Stimulated activated naive CD8-positive, alpha-beta T cell treated with anti-CD3 and anti-CD28 coated beads, Interleukin-15, Interleukin-2, amounts not matched to agents 100 U/mL and 50 U/mL, for 24 hours (primary cell): ENCODE data around the gene TRAF3.
"Not testable (repeated sequence)": the region's sequence is repeated elsewhere in the genome, so short reads cannot be mapped to it uniquely, and the experiment has no call there.

Source experiments
- ATAC-seq: fragments of 150-1000 bp; cut with Tn5 transposase; one replicate; pipeline ENCODE4 v1.10.0; 2021
- DNase-seq: peaks from one replicate; pipeline ENCODE4 v3.0.0; 2021

The TRAF3 gene

DNA sequence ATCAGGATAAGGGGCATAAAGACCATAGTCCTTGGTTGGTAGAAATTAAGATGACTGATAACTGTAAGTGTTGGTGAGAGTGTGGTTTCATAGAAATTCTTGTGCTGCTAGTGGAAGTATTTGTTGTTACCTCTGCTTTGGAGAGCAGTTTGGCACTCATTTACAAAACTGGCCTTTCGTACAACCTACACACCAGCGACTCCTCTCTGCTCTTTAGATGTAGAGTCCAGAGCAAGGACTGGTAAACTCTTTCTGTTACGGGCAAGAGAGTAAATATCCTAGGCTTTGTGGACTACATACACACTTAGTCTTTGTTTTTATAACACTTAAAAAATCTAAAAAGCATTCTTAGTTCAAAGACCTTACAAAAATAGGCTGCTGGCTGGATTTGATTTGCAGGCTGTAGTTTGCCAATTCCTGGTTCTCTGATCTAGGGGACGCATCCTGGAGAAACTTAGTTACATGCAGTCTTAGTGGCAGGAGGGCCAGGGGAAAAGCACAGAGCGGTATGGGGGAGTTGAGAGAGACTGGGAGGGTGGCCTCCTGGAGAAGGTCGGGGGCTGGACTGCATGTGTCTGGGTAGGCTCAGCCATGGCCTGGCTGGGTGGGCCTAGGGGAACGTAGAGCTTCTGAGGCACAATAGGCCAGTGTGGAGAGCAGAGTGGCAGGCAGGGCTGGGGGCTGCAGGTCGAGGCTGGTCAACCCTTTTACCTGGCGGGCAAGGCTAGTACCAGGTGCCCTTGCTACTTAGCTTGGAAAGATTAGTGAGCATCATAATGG lies 89.9 kb downstream of the TRAF3 start:
- ATAC-seq, result no peak
- DNase-seq, result no peak

- DNase-seq (no peak), ATAC-seq (no peak)
Observed at GRCh38 chr14:102867826-102868580, 90.8 kb downstream of the TRAF3 start.

DNA sequence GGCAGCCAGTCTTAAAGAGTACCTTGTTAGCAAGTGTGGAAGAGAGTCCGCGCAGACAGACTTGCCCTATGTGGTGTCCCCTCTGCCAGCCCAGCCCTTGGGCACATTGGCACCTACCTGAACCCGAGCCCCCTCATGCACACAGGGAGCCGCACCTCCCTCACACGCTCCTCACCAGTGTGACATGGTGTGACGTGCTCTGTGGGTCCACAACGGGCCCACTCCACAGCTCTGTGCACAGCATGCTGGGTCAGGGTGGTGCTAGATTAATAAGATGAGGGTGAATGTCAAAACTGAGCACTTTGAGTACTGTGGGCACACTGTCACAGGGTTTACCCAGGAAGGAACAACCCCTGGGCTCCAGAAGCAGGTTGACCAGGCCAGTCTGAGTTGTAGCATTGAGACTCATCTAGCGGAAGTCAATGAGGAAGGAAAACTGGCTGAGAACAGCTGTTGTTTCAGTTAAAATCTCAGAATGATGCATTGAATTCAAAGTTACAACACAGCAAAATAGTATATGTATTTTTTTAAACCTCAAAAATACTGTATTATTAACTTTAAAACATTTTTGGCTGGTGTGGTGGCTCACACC lies 91.8 kb downstream of the TRAF3 start:
- DNase-seq, result no peak
- no peak for ATAC-seq

GRCh38 chr14:102870246-102870645 lies 93.0 kb downstream of the TRAF3 start:
- no peak for DNase-seq
- ATAC-seq, result no peak

GRCh38 chr14:102870994-102871831 lies 94.0 kb downstream of the TRAF3 start:
- DNase-seq (no peak), ATAC-seq (peak; percentile 42)

GRCh38 chr14:102872020-102872419 lies 94.8 kb downstream of the TRAF3 start:
- DNase-seq, result no peak
- no peak for ATAC-seq

GRCh38 chr14:102873131-102873530 lies 95.9 kb downstream of the TRAF3 start:
- DNase-seq (no peak), ATAC-seq (no peak)

GRCh38 chr14:102873546-102874061 lies 96.4 kb downstream of the TRAF3 start:
- ATAC-seq (no peak), DNase-seq (no peak)

GRCh38 chr14:102875652-102876051 lies 98.4 kb downstream of the TRAF3 start:
- no peak for ATAC-seq
- DNase-seq, result no peak

- not testable (repeated sequence) for ATAC-seq, DNase-seq
Observed at GRCh38 chr14:102877511-102877910, 100.3 kb downstream of the TRAF3 start.

DNA sequence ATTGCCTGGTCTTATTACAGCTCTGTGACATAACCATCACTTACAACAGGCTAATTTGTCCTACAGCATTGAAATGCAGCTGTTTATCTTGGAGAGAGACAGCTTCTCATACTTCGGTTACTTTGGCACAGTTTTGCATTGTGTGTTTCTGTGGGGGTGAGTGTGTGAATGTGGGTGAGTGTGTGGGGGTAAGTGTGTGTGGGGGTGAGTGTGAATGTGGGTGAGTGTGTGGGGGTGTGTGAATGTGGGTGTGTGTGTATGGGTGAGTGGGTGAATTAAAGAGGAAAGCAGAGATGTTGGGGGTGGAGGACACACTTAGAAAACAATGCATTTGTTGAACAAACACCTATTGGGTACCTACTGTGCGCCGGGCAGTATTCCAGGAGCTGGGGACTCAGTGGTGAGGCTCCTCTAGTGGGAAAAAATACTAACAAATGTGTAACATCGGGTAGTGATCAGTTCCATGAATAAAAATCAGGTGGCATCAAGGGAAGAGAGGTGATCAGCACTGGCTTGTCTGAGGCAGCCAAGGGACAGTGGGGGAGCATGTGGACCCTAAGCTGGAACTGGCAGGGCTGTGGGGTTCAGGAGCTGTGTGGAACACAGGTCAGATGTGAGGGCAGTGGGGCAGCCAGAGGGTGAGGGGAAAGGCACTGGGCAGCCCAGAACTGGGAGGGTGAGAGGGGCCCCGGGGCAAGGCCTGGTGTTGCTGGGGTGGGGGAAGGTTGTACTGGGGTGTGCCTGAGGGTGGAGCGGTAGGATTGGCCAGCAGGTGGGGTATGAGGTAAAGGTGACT lies 101.1 kb downstream of the TRAF3 start:
- DNase-seq, result no peak
- ATAC-seq, result peak; percentile 16

DNA sequence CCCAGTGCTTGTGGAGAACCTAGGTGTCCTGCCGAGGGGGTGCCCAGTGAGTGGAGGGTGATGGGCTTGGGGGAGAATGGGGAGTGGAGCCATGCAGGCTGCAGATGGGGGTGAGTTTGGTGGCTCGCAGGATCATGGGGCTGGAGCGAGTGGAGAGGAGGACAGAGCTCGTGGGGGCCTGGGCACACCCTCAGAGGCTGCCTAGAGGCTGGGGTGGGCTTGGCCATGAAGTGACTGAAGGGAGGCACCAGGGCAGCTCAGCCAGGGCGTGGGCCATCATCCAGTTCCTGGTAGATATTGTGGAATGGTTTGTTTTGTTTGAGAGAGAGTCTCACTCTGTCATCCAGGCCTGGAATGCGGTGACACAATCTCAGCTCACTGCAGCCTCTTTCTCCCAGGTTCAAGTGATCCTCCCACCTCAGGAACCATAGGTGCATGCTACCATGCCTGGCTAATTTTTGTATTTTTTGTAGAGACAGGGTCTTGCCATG lies 101.8 kb downstream of the TRAF3 start:
- no peak for DNase-seq
- ATAC-seq, result no peak

- ATAC-seq, result no peak
- DNase-seq, result no peak
Observed at GRCh38 chr14:102882226-102882906, 105.1 kb downstream of the TRAF3 start.

DNA sequence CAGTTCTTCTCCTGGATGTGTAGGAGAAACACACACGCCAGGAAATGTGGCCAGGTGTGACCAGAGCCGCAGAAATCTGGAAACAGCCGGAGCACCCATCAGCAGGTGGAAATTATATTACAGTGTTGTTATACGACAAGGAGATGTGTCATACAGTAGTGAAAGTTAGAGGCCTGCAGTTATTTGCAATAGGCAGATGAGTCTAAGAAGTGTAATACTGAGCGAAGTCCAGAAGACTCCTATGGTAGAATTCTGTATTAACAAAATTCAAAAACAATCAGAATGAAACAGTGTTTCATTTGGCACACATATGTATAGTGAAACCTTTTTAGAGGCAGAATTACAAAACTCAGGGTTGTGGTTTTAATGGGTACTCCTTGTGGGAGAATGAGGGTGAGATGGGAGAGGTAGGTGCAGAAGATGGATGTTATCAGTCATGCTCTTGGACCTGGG lies 105.9 kb downstream of the TRAF3 start:
- no peak for DNase-seq
- peak; percentile 82 for ATAC-seq

- ATAC-seq (no peak), DNase-seq (no peak)
Observed at GRCh38 chr14:102883554-102883953, 106.3 kb downstream of the TRAF3 start.

GRCh38 chr14:102885737-102886447 lies 108.6 kb downstream of the TRAF3 start:
- no peak for ATAC-seq
- DNase-seq, result no peak

- DNase-seq (no peak), ATAC-seq (no peak)
Observed at GRCh38 chr14:102888748-102889147, 111.5 kb downstream of the TRAF3 start.

DNA sequence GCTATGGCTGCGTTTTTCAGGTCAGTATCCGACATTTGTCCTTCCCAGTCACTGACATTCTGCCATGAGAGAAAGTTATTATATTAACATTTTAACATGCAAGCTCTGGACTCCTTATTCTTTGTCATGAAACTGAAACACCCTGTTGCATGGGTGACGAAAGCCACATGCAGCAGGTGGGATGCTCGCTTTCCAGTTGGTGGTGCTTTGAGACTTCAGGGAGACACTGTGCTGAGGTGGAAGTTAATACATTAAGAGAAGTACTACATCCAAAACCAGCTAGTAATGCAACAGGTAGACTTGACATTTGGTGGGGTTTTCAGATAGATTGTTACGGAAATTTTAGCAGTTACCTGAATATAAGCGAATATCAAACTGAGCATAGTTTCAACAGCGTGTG lies 112.4 kb downstream of the TRAF3 start:
- DNase-seq (no peak), ATAC-seq (no peak)

- DNase-seq, result no peak
- ATAC-seq, result no peak
Observed at GRCh38 chr14:102891111-102891510, 113.9 kb downstream of the TRAF3 start.

DNA sequence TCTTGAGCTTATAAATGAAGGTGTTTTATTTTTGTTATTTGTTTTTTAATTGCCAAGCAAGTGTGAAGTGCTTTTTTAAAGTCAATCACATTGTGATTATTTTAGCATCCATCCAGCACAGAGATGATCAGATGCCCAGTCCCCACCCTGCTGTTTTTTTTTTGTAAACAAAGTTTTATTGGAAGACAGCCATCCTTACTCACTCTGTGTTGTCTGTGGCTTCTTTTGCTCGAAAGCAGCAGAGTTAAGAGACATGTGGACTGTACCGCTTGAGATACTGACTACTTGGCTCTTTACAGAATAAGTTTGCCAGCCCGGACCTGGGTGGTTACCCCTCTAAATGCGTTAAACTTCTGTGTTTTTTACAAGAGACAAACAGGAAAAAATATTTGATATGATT lies 114.3 kb downstream of the TRAF3 start:
- ATAC-seq (no peak), DNase-seq (no peak)
